H1 (cell line): Measurements from ENCODE around the gene EGFLAM. TPM values are rescaled to one million over a fixed set of nuclear protein-coding genes. Genes with fewer than 3 reads are reported as not detected.

ENCODE experiments used
- BRCA1 ChIP-seq: IDR thresholded peaks from 2 replicates; pipeline ENCODE4 v1.6.1; 2012; ENCODE audit warnings: low read depth, low read length, improper control_type of control experiment
- CHD2 ChIP-seq: IDR thresholded peaks from 2 replicates; pipeline ENCODE4 v1.6.1; 2012; ENCODE audit warnings: low read length, improper control_type of control experiment
- KDM1A ChIP-seq: fragments of 200-600, 300-600 bp; sonication (generic); IDR thresholded peaks from 2 replicates; pipeline ENCODE4 v1.7.1; 2016; ENCODE audit warnings: mild to moderate bottlenecking, low read length, borderline replicate concordance
- SIRT6 ChIP-seq: IDR thresholded peaks from one replicate; pipeline ENCODE4 v1.7.1; 2012; ENCODE audit warnings: low read length, inconsistent platforms
- polyA plus RNA-seq, 7 experiments: library from polyadenylated mRNA; depleted of rRNA in 3 of 7; stranded (reverse) in 5 of 7; unstranded in 2 of 7; fragments of >200 nt in 5 of 7; fragments of 200-250 nt in 2 of 7; gene quantifications; 1 replicate in 5 of 7; 2 replicates in 1 of 7; 4 replicates in 1 of 7; pipeline versions ENCODE4 v1.2.1 to v1.2.3, GENCODE V29; 2011 to 2013; ENCODE audit warnings: missing spikeins in 2 of 7, mixed read lengths in 2 of 7
- total RNA-seq: library from RNA; stranded (reverse); fragmentation: NEBNext Ultra II Directional; extraction: Animal tissue kit (Norgen Biotek cat#: 25700); gene quantifications from 2 replicates; pipeline ENCODE4 v1.2.1, GENCODE V29; 2021
- TF ChIP-seq, protein P1 (sequence below): IDR thresholded peaks from 2 replicates; pipeline ENCODE4 v1.6.1; 2012; ENCODE audit warnings: low read length, inconsistent platforms

Gene EGFLAM
- total and polyA plus RNA-seq, 2 of the 8 experiments (the other 6 are each of a cell fraction or from before 2014, with no cell fraction given), result 0.20 to 0.24 TPM

- no peak for TF ChIP-seq KDM1A
- no peak for TF ChIP-seq BRCA1
- TF ChIP-seq CHD2, result no peak
- TF ChIP-seq, protein P1, sequence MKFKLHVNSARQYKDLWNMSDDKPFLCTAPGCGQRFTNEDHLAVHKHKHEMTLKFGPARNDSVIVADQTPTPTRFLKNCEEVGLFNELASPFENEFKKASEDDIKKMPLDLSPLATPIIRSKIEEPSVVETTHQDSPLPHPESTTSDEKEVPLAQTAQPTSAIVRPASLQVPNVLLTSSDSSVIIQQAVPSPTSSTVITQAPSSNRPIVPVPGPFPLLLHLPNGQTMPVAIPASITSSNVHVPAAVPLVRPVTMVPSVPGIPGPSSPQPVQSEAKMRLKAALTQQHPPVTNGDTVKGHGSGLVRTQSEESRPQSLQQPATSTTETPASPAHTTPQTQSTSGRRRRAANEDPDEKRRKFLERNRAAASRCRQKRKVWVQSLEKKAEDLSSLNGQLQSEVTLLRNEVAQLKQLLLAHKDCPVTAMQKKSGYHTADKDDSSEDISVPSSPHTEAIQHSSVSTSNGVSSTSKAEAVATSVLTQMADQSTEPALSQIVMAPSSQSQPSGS, result no peak
- TF ChIP-seq SIRT6, result no peak
Observed at GRCh38 chr5:38346593-38346992, 88.2 kb downstream of the EGFLAM start (continued).
